MM.1S (cell line): Measurements from ENCODE around the gene LSAMP.

Experiments used
- EZH2 ChIP-seq: fragments of 300-600 bp; sonication (generic); optimal IDR thresholded peaks from 2 replicates; pipeline ENCODE3; 2017; ENCODE audit warnings: low read depth, mild to moderate bottlenecking, antibody characterized with exemption, low read length, mixed read lengths
- TF ChIP-seq, protein P1 (sequence below): fragments of 300-600 bp; sonication (generic); IDR thresholded peaks from 2 replicates; pipeline ENCODE4 v1.5.1; 2016; ENCODE audit warnings: antibody characterized with exemption, low read length, mixed read lengths

DNA sequence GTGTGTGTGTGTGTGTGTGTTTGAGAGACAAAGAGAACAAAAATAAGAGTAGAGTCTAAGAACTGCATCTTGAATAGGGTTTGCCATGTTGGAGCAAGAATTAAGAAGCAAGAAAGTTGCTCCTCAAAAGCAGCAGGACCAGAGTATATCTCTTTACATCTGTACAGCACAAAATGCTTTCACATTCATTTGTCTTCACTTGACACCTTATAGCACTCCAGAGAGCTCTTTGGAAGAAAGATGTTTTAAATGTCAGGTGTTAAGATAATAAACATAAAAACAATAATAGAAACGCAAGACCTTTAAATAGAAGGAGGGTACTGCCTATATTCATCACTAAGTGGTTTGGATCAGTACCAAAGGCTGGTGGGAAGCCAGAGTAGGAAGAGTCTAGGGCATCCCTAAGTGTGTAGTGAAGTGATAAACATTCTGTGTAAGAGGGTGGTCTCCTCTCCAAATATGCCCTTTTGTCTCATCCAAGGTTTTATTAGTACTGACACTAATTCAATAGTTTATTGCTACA, 19.1 kb upstream of the LSAMP start:
- TF ChIP-seq, protein P1, sequence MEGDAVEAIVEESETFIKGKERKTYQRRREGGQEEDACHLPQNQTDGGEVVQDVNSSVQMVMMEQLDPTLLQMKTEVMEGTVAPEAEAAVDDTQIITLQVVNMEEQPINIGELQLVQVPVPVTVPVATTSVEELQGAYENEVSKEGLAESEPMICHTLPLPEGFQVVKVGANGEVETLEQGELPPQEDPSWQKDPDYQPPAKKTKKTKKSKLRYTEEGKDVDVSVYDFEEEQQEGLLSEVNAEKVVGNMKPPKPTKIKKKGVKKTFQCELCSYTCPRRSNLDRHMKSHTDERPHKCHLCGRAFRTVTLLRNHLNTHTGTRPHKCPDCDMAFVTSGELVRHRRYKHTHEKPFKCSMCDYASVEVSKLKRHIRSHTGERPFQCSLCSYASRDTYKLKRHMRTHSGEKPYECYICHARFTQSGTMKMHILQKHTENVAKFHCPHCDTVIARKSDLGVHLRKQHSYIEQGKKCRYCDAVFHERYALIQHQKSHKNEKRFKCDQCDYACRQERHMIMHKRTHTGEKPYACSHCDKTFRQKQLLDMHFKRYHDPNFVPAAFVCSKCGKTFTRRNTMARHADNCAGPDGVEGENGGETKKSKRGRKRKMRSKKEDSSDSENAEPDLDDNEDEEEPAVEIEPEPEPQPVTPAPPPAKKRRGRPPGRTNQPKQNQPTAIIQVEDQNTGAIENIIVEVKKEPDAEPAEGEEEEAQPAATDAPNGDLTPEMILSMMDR: no peak
- no peak for TF ChIP-seq EZH2
